HG02678 (cell line): ENCODE data around the gene DGKB.
A peak's percentile ranks its signal among the peaks of the same experiment; 100 is the strongest.
"Not testable (repeated sequence)": the region's sequence is repeated elsewhere in the genome, so short reads cannot be mapped to it uniquely, and the experiment has no call there.

Source experiments
- ATAC-seq: cut with Tn5 transposase; IDR thresholded peaks from one replicate; pipeline ENCODE4 v1.9.1; 2021; ENCODE audit warnings: mild to moderate bottlenecking, moderate library complexity; ENCODE audit not compliant: unreplicated experiment

Gene DGKB

GRCh38 chr7:14487701-14488395 lies 414.7 kb downstream of the DGKB start:
- no peak for ATAC-seq

- no peak for ATAC-seq
Observed at GRCh38 chr7:14483663-14484062, 418.9 kb downstream of the DGKB start.

DNA sequence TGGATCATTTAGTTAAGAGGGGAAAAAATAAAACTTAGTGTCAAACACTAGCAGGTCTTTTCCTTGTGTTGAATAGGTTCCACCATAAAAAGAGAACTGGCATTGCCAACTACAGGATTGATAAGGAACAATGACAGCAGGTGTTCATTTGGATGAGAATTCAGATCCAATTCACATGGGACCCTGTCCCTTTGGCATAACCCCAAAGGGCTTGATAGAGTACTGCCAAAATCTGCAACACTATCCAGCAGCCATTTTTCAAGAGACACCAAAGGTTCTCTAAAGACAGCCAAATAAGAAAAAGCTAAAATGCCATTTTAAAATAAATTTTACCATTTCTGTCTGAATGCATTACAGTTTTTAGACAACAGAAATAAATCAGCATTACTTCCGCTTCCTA lies 422.3 kb downstream of the DGKB start:
- ATAC-seq = no peak

GRCh38 chr7:14478834-14479510 lies 423.6 kb downstream of the DGKB start:
- ATAC-seq = no peak

GRCh38 chr7:14461716-14462115 lies 440.8 kb downstream of the DGKB start:
- ATAC-seq = not testable (repeated sequence)

DNA sequence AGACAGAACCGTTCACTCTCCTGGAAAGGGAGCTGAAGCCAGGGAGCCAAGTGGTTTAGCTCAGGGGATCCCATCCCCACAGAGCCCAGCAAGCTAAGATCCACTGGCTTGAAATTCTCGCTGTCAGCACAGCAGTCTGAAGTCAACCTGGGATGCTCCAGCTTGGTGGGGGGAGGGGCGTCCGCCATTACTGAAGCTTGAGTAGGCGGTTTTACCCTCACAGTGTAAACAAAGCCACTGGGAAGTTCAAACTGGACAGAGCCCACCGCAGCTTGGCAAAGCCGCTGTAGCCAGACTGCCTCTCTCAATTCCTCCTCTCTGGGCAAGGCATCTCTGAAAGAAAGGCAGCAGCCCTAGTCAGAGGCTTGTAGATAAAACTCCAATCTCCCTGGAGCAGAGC lies 443.7 kb downstream of the DGKB start:
- not testable (repeated sequence) for ATAC-seq

DNA sequence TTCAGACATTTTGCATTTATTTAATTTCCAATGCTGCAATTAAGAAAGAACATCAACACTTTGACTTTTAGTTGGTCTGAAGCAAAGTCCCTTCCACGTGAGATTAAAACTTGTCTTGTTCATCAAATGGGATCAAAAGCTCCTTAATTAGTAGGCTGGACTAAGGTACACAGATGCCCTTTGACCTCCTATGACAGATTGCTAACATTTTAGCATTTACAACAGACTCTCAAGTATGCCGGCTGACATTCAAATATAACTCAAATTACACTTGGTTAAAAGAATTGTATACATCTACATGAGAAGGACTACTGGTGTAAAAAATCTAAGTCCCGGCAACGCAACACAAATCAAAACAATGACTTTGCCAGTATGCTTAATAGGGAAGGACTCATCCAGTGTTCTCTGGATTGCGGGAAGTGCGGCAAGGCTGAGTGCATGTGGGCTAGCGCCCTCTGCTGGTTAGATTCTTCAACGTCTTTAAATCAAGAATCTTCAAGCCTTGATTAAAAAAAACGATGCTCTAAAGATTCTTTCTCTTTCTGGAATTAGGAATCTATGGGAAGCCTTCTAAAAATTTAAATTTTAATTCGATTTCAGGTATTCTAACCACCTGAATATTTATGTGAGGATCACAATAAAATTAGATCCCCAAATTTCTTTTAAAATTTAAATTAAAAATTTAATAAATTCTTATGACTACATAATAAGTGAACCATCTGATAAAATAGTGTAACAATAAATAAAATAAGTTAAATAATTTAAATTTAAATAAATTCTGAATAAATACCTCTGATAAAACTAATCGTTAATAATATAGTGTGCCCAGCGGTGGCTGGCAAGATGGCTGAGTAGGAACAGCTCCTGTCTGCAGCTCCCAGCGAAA lies 444.7 kb downstream of the DGKB start:
- ATAC-seq = peak; percentile 88

DNA sequence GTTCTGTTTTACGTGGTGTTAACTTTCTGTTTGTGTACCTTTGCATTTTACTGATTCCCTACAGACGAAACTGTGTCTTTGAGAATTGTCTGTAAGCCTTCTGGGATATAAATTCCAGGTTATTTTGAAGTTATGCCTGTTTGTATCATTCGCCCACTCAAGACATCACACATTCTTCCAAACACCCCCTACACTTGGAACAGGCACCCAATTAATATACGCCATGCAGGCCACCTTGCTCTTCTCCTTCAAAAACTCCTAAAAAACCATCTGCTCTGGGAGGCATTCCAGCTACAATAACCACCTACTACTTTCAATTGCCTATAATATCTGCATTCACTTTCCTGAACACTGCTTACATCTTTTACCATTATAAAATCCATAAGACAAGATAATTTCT lies 453.3 kb downstream of the DGKB start:
- ATAC-seq = no peak

- ATAC-seq = peak; percentile 94
Observed at GRCh38 chr7:14446829-14447228, 455.7 kb downstream of the DGKB start.

- peak; percentile 3 for ATAC-seq
Observed at GRCh38 chr7:14446219-14446618, 456.3 kb downstream of the DGKB start.

- no peak for ATAC-seq
Observed at GRCh38 chr7:14438366-14438765, 464.2 kb downstream of the DGKB start.

DNA sequence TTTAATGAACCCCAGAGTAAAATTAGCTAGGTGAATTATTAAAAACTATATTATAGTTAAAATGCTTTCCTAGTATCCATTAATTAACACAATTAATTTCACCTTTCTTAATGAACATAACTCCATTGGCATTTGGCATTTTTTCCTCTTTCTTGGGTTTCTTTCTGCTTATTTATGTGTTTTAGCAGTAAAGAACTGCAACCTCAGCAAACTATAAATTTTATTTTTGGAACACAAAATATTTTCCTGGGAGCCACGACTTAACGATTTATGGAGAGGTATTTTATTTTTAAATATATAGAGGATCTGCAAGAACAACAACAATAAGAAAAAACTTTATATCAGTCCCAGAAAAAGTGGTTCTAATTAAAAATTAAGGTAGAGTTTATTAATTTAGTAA lies 465.7 kb downstream of the DGKB start:
- no peak for ATAC-seq

DNA sequence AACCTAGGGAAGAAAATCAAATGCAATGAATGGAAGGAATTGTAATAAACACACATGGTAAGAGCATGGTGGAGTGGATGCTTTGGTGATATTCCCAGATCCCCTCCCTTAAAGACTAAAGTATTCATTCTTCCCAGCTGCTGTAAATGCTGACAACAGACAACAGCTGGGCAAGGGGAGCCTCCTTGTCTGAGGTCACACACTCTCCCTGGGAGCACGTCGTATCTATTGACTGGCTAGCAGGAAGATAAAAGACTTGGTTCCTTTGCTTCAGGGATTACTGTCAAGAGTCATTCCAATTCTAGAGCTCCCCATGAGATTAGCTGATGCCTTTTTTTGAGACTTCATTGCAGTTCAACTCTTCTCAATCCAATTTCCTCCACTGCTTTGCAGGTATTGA lies 469.6 kb downstream of the DGKB start:
- no peak for ATAC-seq

GRCh38 chr7:14430926-14431325 lies 471.6 kb downstream of the DGKB start:
- no peak for ATAC-seq

- no peak for ATAC-seq
Observed at GRCh38 chr7:14425559-14425958, 477.0 kb downstream of the DGKB start.

GRCh38 chr7:14424675-14425074 lies 477.9 kb downstream of the DGKB start:
- no peak for ATAC-seq

GRCh38 chr7:14420768-14421167 lies 481.8 kb downstream of the DGKB start:
- ATAC-seq = no peak

- ATAC-seq = no peak
Observed at GRCh38 chr7:14419531-14419930, 483.0 kb downstream of the DGKB start.

GRCh38 chr7:14418633-14419032 lies 483.9 kb downstream of the DGKB start:
- ATAC-seq = no peak

DNA sequence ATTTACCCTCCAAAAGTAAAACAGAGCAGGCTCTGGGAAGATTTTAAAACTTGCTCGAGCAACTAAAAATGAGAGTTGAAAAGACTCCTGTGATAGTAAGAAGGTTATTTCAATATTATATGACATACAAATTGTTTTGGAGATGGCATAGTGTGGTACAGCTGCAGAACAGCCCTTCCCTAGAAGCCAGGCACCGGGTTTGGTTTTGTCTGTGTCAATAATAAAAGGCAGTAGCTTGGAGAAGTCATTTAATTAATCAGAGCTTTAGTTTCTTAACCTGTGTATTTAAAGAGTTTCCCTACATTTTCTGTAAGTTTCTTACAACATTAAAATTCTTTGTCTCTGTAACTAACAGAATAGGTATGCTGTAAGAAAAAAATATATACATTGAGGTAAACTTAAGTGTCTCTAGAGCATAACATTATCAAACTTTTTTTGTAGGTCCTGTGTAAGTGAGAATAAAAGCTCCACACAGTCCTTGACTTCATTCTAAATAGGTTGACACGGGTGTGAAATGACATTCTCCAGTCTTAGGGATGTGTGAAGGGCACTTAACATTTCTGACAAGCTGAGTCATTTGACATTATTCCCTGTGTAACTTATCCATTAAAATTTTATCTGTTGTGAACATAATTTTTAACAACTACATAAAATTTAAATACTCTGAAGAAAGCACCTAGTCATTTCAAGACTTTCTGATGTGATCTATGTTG lies 488.1 kb downstream of the DGKB start:
- ATAC-seq = no peak
